IPS DF 6.9 (cell line): ENCODE data around the gene LRRC27.
"Not testable (repeated sequence)": the region's sequence is repeated elsewhere in the genome, so short reads cannot be mapped to it uniquely, and the experiment has no call there.

ENCODE experiments used
- DNase-seq: peaks from one replicate; pipeline ENCODE4 v3.0.0-alpha.2; 2013; ENCODE audit warnings: low read depth, low spot score
- H3K27ac ChIP-seq: one replicate; pipeline ENCODE4 v1.5.1; 2013; ENCODE audit warnings: low read length, control low read depth
- H3K27me3 ChIP-seq: 2 replicates; pipeline ENCODE4 v1.6.1; 2013; ENCODE audit warnings: mild to moderate bottlenecking, low read length; ENCODE audit not compliant: control insufficient read depth, insufficient read depth
- H3K36me3 ChIP-seq: 2 replicates; pipeline ENCODE4 v1.6.1; 2013; ENCODE audit warnings: low read length; ENCODE audit not compliant: control insufficient read depth, insufficient read depth
- H3K4me1 ChIP-seq: 2 replicates; pipeline ENCODE4 v1.6.1; 2013; ENCODE audit warnings: low read length; ENCODE audit not compliant: control insufficient read depth, insufficient read depth
- H3K4me3 ChIP-seq: 2 replicates; pipeline ENCODE4 v1.5.1; 2013; ENCODE audit warnings: mild to moderate bottlenecking, low read length
- H3K9me3 ChIP-seq: 2 replicates; pipeline ENCODE4 v1.6.1; 2013; ENCODE audit warnings: low read length, inconsistent platforms; ENCODE audit not compliant: control insufficient read depth, insufficient read depth
- WGBS: extraction: QIAGEN DNeasy Blood & Tissue Kit; methylation state at CpG from one replicate; pipeline ENCODE4 v1.1.7; 2013; ENCODE audit warnings: mixed read lengths, missing lambda C conversion rate; ENCODE audit not compliant: insufficient read length, insufficient coverage; 5-methylcytosine and 5-hydroxymethylcytosine counted together

The LRRC27 gene

DNA sequence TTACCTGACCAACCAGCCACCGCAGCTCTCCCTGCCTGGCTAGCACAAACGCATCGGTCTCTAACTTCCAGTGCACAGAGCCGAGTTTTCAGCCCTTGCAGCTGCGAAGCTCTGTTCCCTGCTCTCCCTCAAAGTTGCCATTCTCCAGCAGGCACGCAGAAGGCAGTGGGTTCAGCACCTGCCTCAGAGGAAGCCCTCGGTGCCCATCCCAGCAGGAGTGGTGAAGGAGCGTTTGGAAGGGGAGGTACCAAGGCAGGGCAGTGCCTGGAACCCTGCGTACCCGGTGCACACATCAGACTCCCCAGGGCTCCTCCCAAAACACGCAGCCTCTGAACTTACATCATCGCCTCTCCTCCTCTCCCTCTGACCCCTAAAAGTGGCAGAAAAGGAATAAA is 22.5 kb upstream of the LRRC27 start:
- no peak for DNase-seq
- WGBS, result no CpG with 5 or more reads among the region's 12 CpGs
- Histone ChIP-seq H3K27ac (no peak overlapping the region), H3K9me3 (peaks cover 2% of the 10 kb centered on the region; the same call in 1 of the 2 replicates), H3K4me3 (no peak overlapping the region), H3K27me3 (peaks cover 14% of the 10 kb centered on the region; the same call in 1 of the 2 replicates), H3K4me1 (peaks cover 3% of the 10 kb centered on the region), H3K36me3 (no peaks in the 10 kb centered on the region)

GRCh38 chr10:132309879-132310591 is 22.0 kb upstream of the LRRC27 start:
- Histone ChIP-seq H3K4me1 (peaks cover 3% of the 10 kb centered on the region), H3K27ac (no peak overlapping the region), H3K27me3 (peaks cover 14% of the 10 kb centered on the region; the same call in 1 of the 2 replicates), H3K36me3 (no peaks in the 10 kb centered on the region), H3K4me3 (no peak overlapping the region), H3K9me3 (peaks cover 2% of the 10 kb centered on the region; the same call in 1 of the 2 replicates)
- WGBS, result no CpG with 5 or more reads among the region's 7 CpGs
- DNase-seq, result no peak

DNA sequence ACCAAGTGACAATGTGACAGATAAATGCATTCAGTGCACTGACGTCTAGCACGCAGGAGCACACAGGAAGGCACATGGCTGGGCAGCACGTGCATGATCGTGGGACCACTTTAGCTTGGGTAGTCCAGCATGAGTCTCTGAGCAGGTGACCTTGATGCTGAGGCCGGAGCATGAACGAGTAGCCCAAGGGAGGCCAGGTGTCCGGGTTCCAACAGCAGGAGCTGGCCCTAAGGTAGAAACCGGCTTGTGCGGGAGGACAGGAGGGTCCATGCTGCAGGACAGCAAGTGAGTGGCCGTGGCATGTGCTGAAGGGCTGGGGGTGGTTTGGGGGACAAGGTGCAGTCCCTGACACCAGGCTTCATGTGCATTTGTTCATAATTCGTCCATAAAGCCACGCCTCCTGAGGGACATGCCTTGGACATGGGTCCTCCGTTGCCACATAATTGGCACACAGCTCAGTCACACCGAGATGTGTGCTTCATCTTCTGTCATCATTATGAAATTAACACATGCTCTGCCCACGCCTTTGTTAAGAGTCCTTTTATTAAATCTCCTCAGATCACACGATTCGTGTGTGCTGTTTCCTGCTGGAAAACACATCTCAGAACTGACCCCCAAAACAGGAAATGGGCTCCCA is 21.2 kb upstream of the LRRC27 start:
- no peak overlapping the region for H3K4me3 ChIP-seq
- peaks cover 2% of the 10 kb centered on the region; the same call in 1 of the 2 replicates for H3K9me3 ChIP-seq
- no peak overlapping the region for H3K27ac ChIP-seq
- DNase-seq, result no peak
- no CpG with 5 or more reads among the region's 17 CpGs for WGBS
- H3K36me3 ChIP-seq, result no peaks in the 10 kb centered on the region
- peaks cover 14% of the 10 kb centered on the region; the same call in 1 of the 2 replicates for H3K27me3 ChIP-seq
- H3K4me1 ChIP-seq, result peaks cover 3% of the 10 kb centered on the region

DNA sequence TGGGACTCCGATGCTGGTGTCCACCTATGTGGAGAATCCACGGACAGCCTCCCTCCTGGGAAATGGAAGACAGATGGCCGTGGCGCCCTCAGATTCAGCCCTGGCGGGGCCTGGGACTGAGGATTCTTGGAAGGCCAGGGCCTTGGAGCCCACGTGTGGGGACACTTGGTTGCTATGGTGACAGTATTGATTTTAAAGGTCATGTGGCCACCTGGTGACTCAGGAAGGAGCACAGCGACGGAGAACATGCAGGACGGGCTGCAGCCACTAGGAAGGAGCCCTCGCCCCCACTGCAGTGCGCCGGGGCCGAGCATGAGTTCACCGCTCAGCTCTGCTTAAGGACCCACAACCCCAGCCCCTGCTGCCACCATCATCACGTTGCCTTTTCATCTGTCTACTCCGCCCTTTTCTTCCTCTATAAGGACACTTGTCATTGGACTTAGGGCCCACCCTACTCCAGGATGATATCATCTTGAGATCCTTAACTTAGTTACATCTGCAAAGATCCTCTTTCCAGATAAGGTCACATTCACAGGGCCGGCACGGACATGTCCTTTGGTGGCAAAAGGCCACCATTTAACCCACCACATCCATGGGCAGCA is 20.6 kb upstream of the LRRC27 start:
- no peak for DNase-seq
- H3K36me3 ChIP-seq, result no peaks in the 10 kb centered on the region
- peaks cover 3% of the 10 kb centered on the region for H3K4me1 ChIP-seq
- no peaks in the 10 kb centered on the region for H3K9me3 ChIP-seq
- H3K4me3 ChIP-seq, result no peak overlapping the region
- H3K27ac ChIP-seq, result no peak overlapping the region
- WGBS, result no CpG with 5 or more reads among the region's 18 CpGs
- peaks cover 14% of the 10 kb centered on the region; the same call in 1 of the 2 replicates for H3K27me3 ChIP-seq

DNA sequence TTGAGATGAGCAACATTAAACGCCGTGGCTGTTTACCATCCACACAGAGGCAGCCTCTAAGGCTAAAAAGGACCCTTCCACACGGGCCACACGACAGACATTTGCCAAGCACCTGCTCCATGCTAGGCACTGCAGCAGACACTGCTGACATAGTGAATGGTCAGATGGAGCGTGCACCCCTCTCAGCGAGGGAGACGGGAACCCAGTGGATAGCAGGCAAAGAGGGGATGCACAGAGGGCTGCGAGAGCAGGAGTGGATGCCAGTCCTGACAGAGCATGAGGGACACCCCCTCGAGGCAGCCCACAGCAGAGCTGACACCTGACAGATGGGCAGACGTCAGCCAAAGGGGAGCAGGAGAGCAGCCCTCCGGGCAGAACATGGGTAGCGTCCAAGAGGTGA is 18.7 kb upstream of the LRRC27 start:
- no peak overlapping the region for H3K27ac ChIP-seq
- peaks cover 13% of the 10 kb centered on the region; the same call in 1 of the 2 replicates for H3K27me3 ChIP-seq
- H3K36me3 ChIP-seq, result no peaks in the 10 kb centered on the region
- H3K9me3 ChIP-seq, result no peaks in the 10 kb centered on the region
- WGBS, result no CpG with 5 or more reads among the region's 12 CpGs
- DNase-seq, result no peak
- peaks cover 2% of the 10 kb centered on the region; the same call in 1 of the 2 replicates for H3K4me1 ChIP-seq
- no peak overlapping the region for H3K4me3 ChIP-seq

GRCh38 chr10:132313865-132314264 is 18.1 kb upstream of the LRRC27 start:
- peaks cover 1% of the 10 kb centered on the region; the same call in 1 of the 2 replicates for H3K4me1 ChIP-seq
- DNase-seq, result no peak
- no peaks in the 10 kb centered on the region for H3K36me3 ChIP-seq
- no CpG with 5 or more reads among the region's 6 CpGs for WGBS
- peaks cover 11% of the 10 kb centered on the region; the same call in 1 of the 2 replicates for H3K27me3 ChIP-seq
- H3K27ac ChIP-seq, result no peak overlapping the region
- H3K4me3 ChIP-seq, result no peak overlapping the region
- H3K9me3 ChIP-seq, result no peaks in the 10 kb centered on the region

DNA sequence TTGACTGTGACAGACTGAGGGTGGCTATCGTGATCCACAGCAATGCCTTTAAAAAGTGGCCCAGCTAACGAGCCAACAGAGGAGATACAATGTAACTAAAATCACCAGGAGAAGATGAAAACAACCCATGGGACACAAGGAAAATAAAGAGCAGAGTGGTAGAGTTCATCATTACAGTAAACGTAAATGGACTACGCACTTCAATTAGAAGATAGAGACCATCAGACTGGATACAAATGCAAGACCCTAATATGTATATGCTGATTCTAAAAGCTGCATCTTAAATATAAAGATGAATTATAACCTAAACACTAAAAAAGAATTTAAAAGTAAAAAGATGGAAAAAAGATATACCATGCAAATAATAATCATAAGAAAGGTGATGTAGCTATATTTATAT is 17.7 kb upstream of the LRRC27 start:
- no CpG with 5 or more reads among the region's 4 CpGs for WGBS
- no peak overlapping the region for H3K27ac ChIP-seq
- no peaks in the 10 kb centered on the region for H3K4me1 ChIP-seq
- no peaks in the 10 kb centered on the region for H3K9me3 ChIP-seq
- H3K36me3 ChIP-seq, result no peaks in the 10 kb centered on the region
- peaks cover 6% of the 10 kb centered on the region; the same call in 1 of the 2 replicates for H3K27me3 ChIP-seq
- no peak overlapping the region for H3K4me3 ChIP-seq
- DNase-seq, result no peak

- no CpG with 5 or more reads among the region's 8 CpGs for WGBS
- not testable (repeated sequence) for H3K27ac ChIP-seq, DNase-seq, H3K4me3 ChIP-seq, H3K4me1 ChIP-seq, H3K27me3 ChIP-seq, H3K9me3 ChIP-seq, H3K36me3 ChIP-seq
Observed at GRCh38 chr10:132314881-132315280, 17.1 kb upstream of the LRRC27 start.

- Histone ChIP-seq H3K27ac (no peak overlapping the region), H3K9me3 (no peaks in the 10 kb centered on the region), H3K27me3 (no peaks in the 10 kb centered on the region), H3K4me3 (no peak overlapping the region), H3K4me1 (no peaks in the 10 kb centered on the region), H3K36me3 (no peaks in the 10 kb centered on the region)
- WGBS, result no CpG with 5 or more reads among the region's 5 CpGs
- DNase-seq, result no peak
Observed at GRCh38 chr10:132316133-132316532, 15.9 kb upstream of the LRRC27 start.

GRCh38 chr10:132317477-132317876 is 14.5 kb upstream of the LRRC27 start:
- not testable (repeated sequence) for H3K9me3 ChIP-seq, DNase-seq, H3K36me3 ChIP-seq, H3K27ac ChIP-seq, H3K4me1 ChIP-seq, H3K27me3 ChIP-seq, H3K4me3 ChIP-seq
- WGBS, result no CpG with 5 or more reads among the region's 6 CpGs
